CD4-positive, alpha-beta T cell treated with Interleukin-12 subunit alpha and Interleukin-12 subunit beta, for 1 hour (primary cell): ENCODE data around the gene CCM2.

Experiments
- DNase-seq: peaks from one replicate; pipeline ENCODE4 v3.0.0-alpha.2; 2020

CCM2 gene

GRCh38 chr7:45086331-45087065 is 86.5 kb downstream of the CCM2 start:
- no peak for DNase-seq

- no peak for DNase-seq
Observed at GRCh38 chr7:45087301-45088145, 87.5 kb downstream of the CCM2 start.

GRCh38 chr7:45088146-45088701 is 88.2 kb downstream of the CCM2 start:
- DNase-seq, result no peak

- DNase-seq, result peak; percentile 43
Observed at GRCh38 chr7:45088821-45089340, 88.9 kb downstream of the CCM2 start, which contains the start of gene NACAD. Gene NACAD, minus strand, starts transcription at chr7:45088969. Its CDS starts 75 bp downstream, at chr7:45088894.

GRCh38 chr7:45089341-45089891 is 89.4 kb downstream of the CCM2 start:
- peak; percentile 72 for DNase-seq

GRCh38 chr7:45092100-45092930 is 92.3 kb downstream of the CCM2 start:
- no peak for DNase-seq

GRCh38 chr7:45092931-45093235 is 92.9 kb downstream of the CCM2 start:
- DNase-seq, result no peak

- DNase-seq, result no peak
Observed at GRCh38 chr7:45098983-45099839, 99.2 kb downstream of the CCM2 start.

- no peak for DNase-seq
Observed at GRCh38 chr7:45099891-45100760, 100.1 kb downstream of the CCM2 start.

- no peak for DNase-seq
Observed at GRCh38 chr7:45100761-45101480, 100.9 kb downstream of the CCM2 start.

- no peak for DNase-seq
Observed at GRCh38 chr7:45101748-45102147, 101.7 kb downstream of the CCM2 start.

- no peak for DNase-seq
Observed at GRCh38 chr7:45102785-45103712, 103.0 kb downstream of the CCM2 start.

- DNase-seq, result no peak
Observed at GRCh38 chr7:45103958-45104843, 104.2 kb downstream of the CCM2 start.

GRCh38 chr7:45104844-45105587 is 105.0 kb downstream of the CCM2 start:
- DNase-seq, result no peak

GRCh38 chr7:45105588-45106188 is 105.7 kb downstream of the CCM2 start:
- DNase-seq, result no peak

- DNase-seq, result no peak
Observed at GRCh38 chr7:45106820-45107219, 106.8 kb downstream of the CCM2 start.
